Body of pancreas (tissue), 4 donors: Measurements from ENCODE around the gene PCDH15.

ENCODE experiments used
- CTCF ChIP-seq, 7 experiments: fragments of 450-650 bp in 4 of 7; fragments of 200-600 bp in 3 of 7; sonication (generic) in 3 of 7; IDR thresholded peaks; one replicate each; pipeline ENCODE4 v1.5.1; 2016 to 2019; ENCODE audit warnings: antibody characterized with exemption in 7 of 7
- POLR2A ChIP-seq, 3 donors: fragments of 450-650 bp; IDR thresholded peaks; one replicate each; pipeline ENCODE4 v1.6.1; 2016; ENCODE audit warnings: antibody characterized with exemption in 3 of 3, mild to moderate bottlenecking in 2 of 3

- TF ChIP-seq CTCF (IDR thresholded peaks at IDR 0.05) (no peak), POLR2A (IDR thresholded peaks at IDR 0.05) (no peak)
These were observed 486.6 kb downstream of the PCDH15 start for GRCh38 chr10:54314430-54314829.
